Gastroesophageal sphincter (tissue), 3 donors: Measurements from ENCODE around the gene VIL1.
A peak's percentile ranks its signal among the peaks of the same experiment; 100 is the strongest.

Source experiments
- POLR2A ChIP-seq, 2 donors: fragments of 450-650 bp; IDR thresholded peaks; one replicate each; pipeline ENCODE4 v1.6.1; 2017; ENCODE audit warnings: antibody characterized with exemption in 2 of 2, mild to moderate bottlenecking in 2 of 2, moderate library complexity in 1 of 2
- POLR2AphosphoS5 ChIP-seq: sonication (generic); formaldehyde crosslinking; IDR thresholded peaks from one replicate; pipeline ENCODE4 v1.6.1; 2017; ENCODE audit warnings: antibody characterized with exemption
- TF ChIP-seq, protein P1 (sequence below), 4 experiments: fragments of 200-600 bp in 2 of 4; fragments of 450-650 bp in 2 of 4; sonication (generic) in 1 of 4; IDR thresholded peaks; one replicate each; pipeline ENCODE4 v1.5.1; 2017 to 2019; ENCODE audit warnings: antibody characterized with exemption in 4 of 4, mild to moderate bottlenecking in 2 of 4, moderate library complexity in 2 of 4

DNA sequence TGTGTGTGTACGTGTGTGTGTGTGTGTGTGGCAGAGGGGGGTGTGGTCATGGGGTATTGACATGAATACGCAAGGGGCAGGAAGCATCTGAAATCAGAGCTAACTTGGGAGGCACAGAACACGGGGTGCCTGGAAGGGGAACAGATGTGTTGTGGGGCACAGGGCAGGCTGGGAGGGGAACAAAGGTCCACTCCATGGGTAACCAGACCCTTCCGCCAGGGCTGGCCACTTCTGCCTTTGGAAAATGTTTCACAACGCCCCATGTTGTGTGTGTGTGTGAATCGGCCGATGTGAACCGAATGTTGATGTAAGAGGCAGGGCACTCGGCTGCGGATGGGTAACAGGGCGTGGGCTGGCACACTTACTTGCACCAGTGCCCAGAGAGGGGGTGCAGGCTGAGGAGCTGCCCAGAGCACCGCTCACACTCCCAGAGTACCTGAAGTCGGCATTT is 37.0 kb upstream of the VIL1 start, which contains the start of gene SLC11A1:
- TF ChIP-seq, protein P1, sequence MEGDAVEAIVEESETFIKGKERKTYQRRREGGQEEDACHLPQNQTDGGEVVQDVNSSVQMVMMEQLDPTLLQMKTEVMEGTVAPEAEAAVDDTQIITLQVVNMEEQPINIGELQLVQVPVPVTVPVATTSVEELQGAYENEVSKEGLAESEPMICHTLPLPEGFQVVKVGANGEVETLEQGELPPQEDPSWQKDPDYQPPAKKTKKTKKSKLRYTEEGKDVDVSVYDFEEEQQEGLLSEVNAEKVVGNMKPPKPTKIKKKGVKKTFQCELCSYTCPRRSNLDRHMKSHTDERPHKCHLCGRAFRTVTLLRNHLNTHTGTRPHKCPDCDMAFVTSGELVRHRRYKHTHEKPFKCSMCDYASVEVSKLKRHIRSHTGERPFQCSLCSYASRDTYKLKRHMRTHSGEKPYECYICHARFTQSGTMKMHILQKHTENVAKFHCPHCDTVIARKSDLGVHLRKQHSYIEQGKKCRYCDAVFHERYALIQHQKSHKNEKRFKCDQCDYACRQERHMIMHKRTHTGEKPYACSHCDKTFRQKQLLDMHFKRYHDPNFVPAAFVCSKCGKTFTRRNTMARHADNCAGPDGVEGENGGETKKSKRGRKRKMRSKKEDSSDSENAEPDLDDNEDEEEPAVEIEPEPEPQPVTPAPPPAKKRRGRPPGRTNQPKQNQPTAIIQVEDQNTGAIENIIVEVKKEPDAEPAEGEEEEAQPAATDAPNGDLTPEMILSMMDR (IDR thresholded peaks at IDR 0.05): no peak
- no peak for TF ChIP-seq POLR2AphosphoS5
- peak; percentile 29 to 33 for TF ChIP-seq POLR2A (IDR thresholded peaks at IDR 0.05)
